ENCODE measurements around the gene FAM13A. TPM values are rescaled to one million over a fixed set of nuclear protein-coding genes. Genes with fewer than 3 reads are reported as not detected.

Gene FAM13A
- total and polyA plus RNA-seq, 2 of the 13 experiments (the other 11 are each of a cell fraction or from before 2014, with no cell fraction given) = 1.2 to 36.2 TPM

DNA sequence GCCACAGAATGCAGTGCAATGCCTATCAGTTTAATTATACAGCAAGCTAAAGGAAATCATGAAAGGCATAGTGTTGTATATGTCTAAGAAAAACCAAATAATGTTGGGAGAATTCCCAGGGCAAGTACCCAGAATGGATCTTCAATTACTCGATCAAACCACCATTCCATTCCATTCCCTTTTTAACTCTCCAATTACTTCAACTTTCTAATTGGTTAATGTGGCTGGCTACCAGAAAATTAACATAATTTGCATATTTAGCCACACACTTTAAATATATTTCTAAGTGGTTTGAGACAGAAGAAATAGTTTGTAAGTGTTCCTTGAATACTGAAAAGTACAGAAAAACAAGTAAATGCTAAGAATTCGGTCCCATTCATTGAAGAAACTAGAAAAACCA is 247.9 kb downstream of the FAM13A start (continued):
- TF ChIP-seq GATAD1 (CRISPR knock-in tag; IDR thresholded peaks at IDR 0.05) (no peak), TAF15 (IDR thresholded peaks at IDR 0.05; ENCODE audit: low read depth, low read length, poor library complexity, severe bottlenecking) (no peak), RORA (CRISPR knock-in tag; IDR thresholded peaks at IDR 0.05) (no peak), RFX3 (CRISPR knock-in tag; IDR thresholded peaks at IDR 0.05) (no peak), RARA (CRISPR knock-in tag; IDR thresholded peaks at IDR 0.05) (no peak), NAIF1 (CRISPR knock-in tag; IDR thresholded peaks at IDR 0.05; ENCODE audit: borderline replicate concordance) (no peak), MTF1 (CRISPR knock-in tag; IDR thresholded peaks at IDR 0.05) (no peak)
- TF ChIP-seq, protein P1, sequence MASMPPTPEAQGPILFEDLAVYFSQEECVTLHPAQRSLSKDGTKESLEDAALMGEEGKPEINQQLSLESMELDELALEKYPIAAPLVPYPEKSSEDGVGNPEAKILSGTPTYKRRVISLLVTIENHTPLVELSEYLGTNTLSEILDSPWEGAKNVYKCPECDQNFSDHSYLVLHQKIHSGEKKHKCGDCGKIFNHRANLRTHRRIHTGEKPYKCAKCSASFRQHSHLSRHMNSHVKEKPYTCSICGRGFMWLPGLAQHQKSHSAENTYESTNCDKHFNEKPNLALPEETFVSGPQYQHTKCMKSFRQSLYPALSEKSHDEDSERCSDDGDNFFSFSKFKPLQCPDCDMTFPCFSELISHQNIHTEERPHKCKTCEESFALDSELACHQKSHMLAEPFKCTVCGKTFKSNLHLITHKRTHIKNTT (CRISPR knock-in tag; IDR thresholded peaks at IDR 0.05) = no peak

DNA sequence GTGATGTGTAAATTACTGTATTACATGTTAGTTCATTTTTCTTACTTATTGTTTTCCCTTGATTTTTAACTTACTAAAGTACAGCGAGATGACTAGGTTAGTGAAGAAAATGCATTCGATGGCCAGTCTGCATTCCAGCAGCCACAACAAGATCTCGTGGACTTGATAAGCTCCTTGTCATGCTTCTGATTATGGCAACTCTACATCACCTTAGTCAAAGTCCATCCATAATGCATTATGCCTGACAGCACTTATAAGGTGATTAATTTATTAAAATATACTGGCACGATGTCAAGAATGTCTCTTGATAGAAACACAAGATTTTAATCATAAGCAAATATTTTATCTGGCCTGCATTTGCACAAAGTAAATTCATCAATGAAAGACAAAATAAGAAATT is 249.5 kb downstream of the FAM13A start:
- peaks cover 4 to 6% of the 10 kb centered on the region in 2 experiments; a peak in 2 of 5 replicates for H3K36me3 ChIP-seq (replicated peaks in 1 of 2; ENCODE audit: control insufficient read depth in 1 of 2, insufficient read depth in 2 of 2, low read length in 2 of 2)
- DNase-seq (ENCODE audit: low spot score) = no peak
- H3K4me3 ChIP-seq (replicated peaks in 1 of 3; ENCODE audit: insufficient read depth in 1 of 3, low read depth in 2 of 3, low read length in 3 of 3) = no peak overlapping the region
- CTCF ChIA-PET (ENCODE audit: low intra/inter-chr PET ratio, low total read pairs) = no interaction called here
- no peak overlapping the region for H3K9ac ChIP-seq (ENCODE audit: insufficient read depth, low read depth, low read length)
- H3K79me2 ChIP-seq (ENCODE audit: insufficient read depth, low read length) = peaks cover 73% of the 10 kb centered on the region
- intact Hi-C loops (cut with micrococcal nuclease; ENCODE audit: unreplicated experiment) (no loop called here), in situ Hi-C loops (cut with HindIII; ENCODE audit: extremely low pct_ligation_motif_present, low pct_unique_long_range_greater_than_20kb) (loop anchor here (5.0 to 25.0 kb wide), 2 partner anchors 50 to 270 kb away; no protein-coding TSS in a partner anchor)
- ATAC-seq = no peak
- POLR2A ChIA-PET = interaction anchor here (0.8 kb wide), 1 partner anchor 53 kb away, joined by 4 read pairs; no protein-coding TSS in a partner anchor
- 62% methylated on average over 4 of the region's 4 CpGs for WGBS (ENCODE audit: low lambda C conversion rate)
- H3K27ac ChIP-seq (ENCODE audit: extremely low read length, insufficient read depth, low read length) = no peak overlapping the region
- no peak overlapping the region for H2AFZ ChIP-seq (ENCODE audit: low read length)
- no peaks in the 10 kb centered on the region for H3K27me3 ChIP-seq (ENCODE audit: control insufficient read depth in 1 of 2, insufficient read depth in 2 of 2, low read length in 2 of 2)
- no peak overlapping the region for H3K4me2 ChIP-seq (ENCODE audit: low read depth, low read length)
- peaks cover 10% of the 10 kb centered on the region; the same call in 1 of the 2 replicates for H4K20me1 ChIP-seq (ENCODE audit: insufficient read depth, low read length)
- no peaks in the 10 kb centered on the region for H3K9me3 ChIP-seq (ENCODE audit: low read length)
- FAIRE-seq = no peak
- no TSS peak for BruUV-seq (replicated peaks)
- peaks cover 57% of the 10 kb centered on the region for H3K4me1 ChIP-seq (ENCODE audit: insufficient read depth, low read length)
- no peak for TF ChIP-seq ZNF709 (CRISPR knock-in tag; IDR thresholded peaks at IDR 0.05)
- peak; percentile 18 for TF ChIP-seq TEAD3 (CRISPR knock-in tag; optimal IDR thresholded peaks at IDR 0.05; ENCODE audit: borderline replicate concordance)
- no peak for TF ChIP-seq ZNF329 (CRISPR knock-in tag; IDR thresholded peaks at IDR 0.05; ENCODE audit: low read depth)
- TF ChIP-seq SCMH1 (CRISPR knock-in tag; IDR thresholded peaks at IDR 0.05; ENCODE audit: borderline replicate concordance) = no peak
- no peak for TF ChIP-seq ZNF619 (CRISPR knock-in tag; IDR thresholded peaks at IDR 0.05)
